ENCODE measurements around the gene MSRB1. TPM values are rescaled to one million over a fixed set of nuclear protein-coding genes. Genes with fewer than 3 reads are reported as not detected.

Gene MSRB1
- total and polyA plus RNA-seq, 2 of the 13 experiments (the other 11 are each of a cell fraction or from before 2014, with no cell fraction given): 32.1 to 75.4 TPM

DNA sequence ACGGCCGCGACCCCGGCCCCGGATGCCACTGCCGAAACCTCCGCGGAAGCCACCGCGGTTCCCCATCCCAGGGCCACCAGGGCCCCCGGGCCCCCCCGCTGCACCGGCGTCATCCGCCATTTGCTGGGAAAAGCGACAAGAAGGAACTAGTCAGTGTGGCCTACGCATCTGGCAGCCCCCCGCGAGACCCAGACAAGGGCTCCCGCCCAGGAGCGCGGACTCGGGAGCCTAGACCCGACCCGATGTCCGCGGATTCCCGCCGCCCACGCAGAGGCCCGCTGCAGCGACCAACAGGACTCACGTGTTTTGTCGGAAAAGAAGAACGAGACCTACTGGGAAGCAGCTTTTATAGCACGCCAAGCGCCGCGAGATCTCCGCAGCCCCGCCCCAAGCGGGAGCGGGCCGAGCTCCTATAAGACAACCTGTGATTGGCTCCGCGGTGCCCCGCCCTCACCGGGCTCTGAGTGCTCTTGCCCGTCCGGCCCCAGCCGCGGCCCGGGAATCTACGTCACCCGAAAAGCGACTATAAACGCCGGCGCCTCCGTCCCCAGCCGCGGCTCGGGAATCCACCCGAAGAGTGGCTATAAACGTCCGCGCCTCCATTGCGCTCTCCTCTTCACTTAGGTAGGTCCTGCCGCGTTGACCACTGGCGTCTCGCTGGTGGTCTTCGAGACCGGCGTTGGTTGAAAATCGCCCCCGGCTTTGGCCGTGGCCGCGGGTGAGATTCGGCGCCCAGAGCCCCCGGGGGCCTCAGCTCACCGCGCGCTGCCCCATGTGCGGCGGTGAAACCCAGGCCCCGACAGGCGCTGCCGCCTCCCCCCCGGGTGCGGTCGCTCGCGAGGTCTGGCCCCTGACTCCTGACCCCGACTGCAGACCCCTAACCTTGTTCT is 21.8 kb upstream of the MSRB1 start, which contains the start of gene RPS2 (continued):
- TF ChIP-seq, protein P1, sequence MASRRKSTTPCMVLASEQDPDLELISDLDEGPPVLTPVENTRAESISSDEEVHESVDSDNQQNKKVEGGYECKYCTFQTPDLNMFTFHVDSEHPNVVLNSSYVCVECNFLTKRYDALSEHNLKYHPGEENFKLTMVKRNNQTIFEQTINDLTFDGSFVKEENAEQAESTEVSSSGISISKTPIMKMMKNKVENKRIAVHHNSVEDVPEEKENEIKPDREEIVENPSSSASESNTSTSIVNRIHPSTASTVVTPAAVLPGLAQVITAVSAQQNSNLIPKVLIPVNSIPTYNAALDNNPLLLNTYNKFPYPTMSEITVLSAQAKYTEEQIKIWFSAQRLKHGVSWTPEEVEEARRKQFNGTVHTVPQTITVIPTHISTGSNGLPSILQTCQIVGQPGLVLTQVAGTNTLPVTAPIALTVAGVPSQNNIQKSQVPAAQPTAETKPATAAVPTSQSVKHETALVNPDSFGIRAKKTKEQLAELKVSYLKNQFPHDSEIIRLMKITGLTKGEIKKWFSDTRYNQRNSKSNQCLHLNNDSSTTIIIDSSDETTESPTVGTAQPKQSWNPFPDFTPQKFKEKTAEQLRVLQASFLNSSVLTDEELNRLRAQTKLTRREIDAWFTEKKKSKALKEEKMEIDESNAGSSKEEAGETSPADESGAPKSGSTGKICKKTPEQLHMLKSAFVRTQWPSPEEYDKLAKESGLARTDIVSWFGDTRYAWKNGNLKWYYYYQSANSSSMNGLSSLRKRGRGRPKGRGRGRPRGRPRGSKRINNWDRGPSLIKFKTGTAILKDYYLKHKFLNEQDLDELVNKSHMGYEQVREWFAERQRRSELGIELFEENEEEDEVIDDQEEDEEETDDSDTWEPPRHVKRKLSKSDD (CRISPR knock-in tag; IDR thresholded peaks at IDR 0.05; ENCODE audit: low read depth): no peak; the same call in 1 of the 2 replicates
- TF ChIP-seq KLF16 (CRISPR knock-in tag; IDR thresholded peaks at IDR 0.05) (peak in 1 of 2 experiments; percentile 85; a peak in 1 of 4 replicates), NFYC (CRISPR knock-in tag; IDR thresholded peaks at IDR 0.05) (peak; percentile 93), HNRNPLL (IDR thresholded peaks at IDR 0.05; ENCODE audit: low read depth, low read length, poor library complexity, severe bottlenecking) (peak; percentile 61), ZFP37 (CRISPR knock-in tag; IDR thresholded peaks at IDR 0.05; ENCODE audit: borderline replicate concordance) (peak; percentile 58; the same call in 1 of the 2 replicates), FIP1L1 (IDR thresholded peaks at IDR 0.05; ENCODE audit: borderline replicate concordance, insufficient read depth, low read depth, low read length) (no peak), ZMYM4 (CRISPR knock-in tag; IDR thresholded peaks at IDR 0.05) (peak; percentile 90), SP2 (CRISPR knock-in tag; IDR thresholded peaks at IDR 0.05) (peak; percentile 33; the same call in 1 of the 2 replicates), ZNF501 (CRISPR knock-in tag; IDR thresholded peaks at IDR 0.05) (no peak), MXI1 (IDR thresholded peaks at IDR 0.05; ENCODE audit: borderline replicate concordance, low read depth, low read length) (peak; percentile 85; the same call in 2 of the 3 replicates), ZNF264 (CRISPR knock-in tag; IDR thresholded peaks at IDR 0.05) (0 out of 2 replicates have a peak, but pooled peaks have one; percentile 40), ZNF20 (CRISPR knock-in tag; IDR thresholded peaks at IDR 0.05) (0 out of 2 replicates have a peak, but pooled peaks have one; percentile 31), KDM4B (CRISPR knock-in tag; IDR thresholded peaks at IDR 0.05) (peak; percentile 14; the same call in 1 of the 2 replicates), FOXA3 (CRISPR knock-in tag; IDR thresholded peaks at IDR 0.05) (peak; percentile 41; the same call in 1 of the 2 replicates), PRMT3 (CRISPR knock-in tag; IDR thresholded peaks at IDR 0.05; ENCODE audit: borderline replicate concordance, low read depth) (peak; percentile 64; the same call in 1 of the 2 replicates), ZNF776 (CRISPR knock-in tag; IDR thresholded peaks at IDR 0.05) (peak; percentile 60; the same call in 1 of the 2 replicates), ZKSCAN5 (CRISPR knock-in tag; IDR thresholded peaks at IDR 0.05) (no peak), MED8 (CRISPR knock-in tag; IDR thresholded peaks at IDR 0.05; ENCODE audit: insufficient replicate concordance) (no peak), GABPB1 (CRISPR knock-in tag; IDR thresholded peaks at IDR 0.05) (peak; percentile 89), ZNF749 (CRISPR knock-in tag; IDR thresholded peaks at IDR 0.05; ENCODE audit: borderline replicate concordance) (0 out of 2 replicates have a peak, but pooled peaks have one; percentile 80), ISX (CRISPR knock-in tag; conservative IDR thresholded peaks at IDR 0.05) (peak; percentile 34; the same call in 1 of the 2 replicates), ZNF598 (CRISPR knock-in tag; IDR thresholded peaks at IDR 0.05; ENCODE audit: borderline replicate concordance) (no peak; the same call in 1 of the 2 replicates), ZNF557 (CRISPR knock-in tag; IDR thresholded peaks at IDR 0.05) (peak; percentile 57; the same call in 1 of the 2 replicates), AHR (CRISPR knock-in tag; IDR thresholded peaks at IDR 0.05) (peak; percentile 92; the same call in 1 of the 2 replicates), ZNF616 (CRISPR knock-in tag; IDR thresholded peaks at IDR 0.05; ENCODE audit: low read depth) (no peak)
- TF ChIP-seq, protein P2, sequence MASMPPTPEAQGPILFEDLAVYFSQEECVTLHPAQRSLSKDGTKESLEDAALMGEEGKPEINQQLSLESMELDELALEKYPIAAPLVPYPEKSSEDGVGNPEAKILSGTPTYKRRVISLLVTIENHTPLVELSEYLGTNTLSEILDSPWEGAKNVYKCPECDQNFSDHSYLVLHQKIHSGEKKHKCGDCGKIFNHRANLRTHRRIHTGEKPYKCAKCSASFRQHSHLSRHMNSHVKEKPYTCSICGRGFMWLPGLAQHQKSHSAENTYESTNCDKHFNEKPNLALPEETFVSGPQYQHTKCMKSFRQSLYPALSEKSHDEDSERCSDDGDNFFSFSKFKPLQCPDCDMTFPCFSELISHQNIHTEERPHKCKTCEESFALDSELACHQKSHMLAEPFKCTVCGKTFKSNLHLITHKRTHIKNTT (CRISPR knock-in tag; IDR thresholded peaks at IDR 0.05): no peak

Data from HepG2 (cell line).